ENCODE data around the gene AGMO.

The AGMO gene

DNA sequence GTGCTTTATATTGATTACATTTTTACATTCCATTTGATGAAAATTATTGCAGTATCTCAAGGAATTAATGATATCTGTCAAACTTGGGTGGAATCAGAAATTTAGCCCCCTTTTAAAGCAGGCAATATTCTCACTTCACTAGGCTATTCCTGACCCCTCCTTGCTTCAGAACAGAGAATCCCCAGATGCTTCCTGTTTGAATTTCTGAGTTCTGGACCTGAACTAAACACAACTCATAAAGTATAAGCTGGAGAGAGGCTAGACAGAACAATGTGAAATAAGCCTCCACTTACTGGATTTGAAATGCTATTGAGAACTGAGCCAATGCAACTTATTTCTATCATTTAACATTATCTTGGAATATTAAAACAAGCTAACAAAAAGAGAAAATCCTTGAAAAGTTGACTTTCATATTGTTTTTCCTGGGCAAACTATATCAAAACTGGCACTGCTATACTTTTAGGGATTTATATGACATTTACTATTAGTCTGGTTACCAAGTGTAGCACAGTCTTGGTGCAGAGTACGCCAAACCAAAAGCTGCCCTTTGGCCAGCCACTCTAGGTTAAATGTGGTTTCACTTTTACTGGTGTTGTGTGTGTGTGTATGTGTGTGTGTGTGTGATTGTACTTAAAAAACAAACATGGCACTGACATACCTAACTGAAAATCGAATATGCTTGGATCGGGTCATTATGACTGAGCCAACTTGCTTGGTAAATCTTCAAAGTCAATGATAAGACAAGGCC, 19.0 kb upstream of the AGMO start:
- H3K27me3 Mint-ChIP-seq = no peaks in the 10 kb centered on the region
- no peak overlapping the region for H3K4me3 Mint-ChIP-seq
- no peak overlapping the region for H3K27ac Mint-ChIP-seq
- H3K36me3 Mint-ChIP-seq = no peaks in the 10 kb centered on the region
- H3K9me3 Mint-ChIP-seq (ENCODE audit: low read depth) = peaks cover 7% of the 10 kb centered on the region
- no peaks in the 10 kb centered on the region for H3K4me1 Mint-ChIP-seq (ENCODE audit: low read depth)

DNA sequence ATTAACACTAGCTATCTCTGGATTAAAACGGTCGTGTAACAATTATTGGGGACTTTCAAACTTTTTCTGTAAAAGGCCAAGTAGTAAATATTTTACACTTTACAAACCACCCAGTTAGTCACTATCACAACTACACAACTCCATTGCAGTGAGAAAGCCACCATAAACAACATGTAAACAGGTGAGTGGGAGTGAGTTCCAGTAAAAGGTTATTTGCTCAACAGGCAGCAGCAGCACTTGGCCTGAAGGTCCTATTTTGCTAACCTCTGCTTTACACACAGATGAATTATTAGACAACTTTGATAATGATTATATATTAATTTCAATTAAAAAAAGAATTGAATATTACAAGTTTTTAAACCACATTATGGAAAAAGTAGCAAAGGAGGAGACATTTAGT, 15.8 kb upstream of the AGMO start:
- Mint-ChIP-seq H3K27me3 (no peaks in the 10 kb centered on the region), H3K4me1 (ENCODE audit: low read depth) (no peaks in the 10 kb centered on the region), H3K27ac (no peak overlapping the region), H3K9me3 (ENCODE audit: low read depth) (peaks cover 4% of the 10 kb centered on the region), H3K4me3 (no peak overlapping the region), H3K36me3 (no peaks in the 10 kb centered on the region)

DNA sequence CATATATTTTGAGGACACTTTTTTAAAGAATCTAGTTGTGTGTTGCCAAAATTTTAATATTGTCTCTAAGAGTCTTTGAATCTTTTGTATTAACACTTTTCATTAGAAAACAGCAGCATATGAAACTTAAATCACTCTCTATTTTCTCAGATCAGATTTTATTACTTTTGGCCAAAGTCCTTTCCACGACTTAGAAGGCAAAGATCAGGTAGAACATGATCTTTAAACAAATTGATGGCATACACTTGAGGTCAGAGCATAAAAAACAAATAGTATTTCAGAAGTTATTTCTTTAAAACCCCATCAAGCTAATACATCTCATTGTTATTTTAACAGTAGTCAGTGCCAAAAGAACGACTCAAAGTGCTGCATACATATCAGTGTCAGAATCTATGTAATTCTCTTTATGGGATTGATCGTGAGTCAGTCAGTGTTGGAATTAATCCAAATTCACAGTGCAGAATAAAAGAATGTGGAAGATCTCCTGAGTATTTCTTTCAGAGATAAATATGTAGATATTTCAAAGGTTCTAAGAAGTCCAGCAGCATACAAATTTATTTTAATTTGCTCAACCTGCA, 9.6 kb upstream of the AGMO start:
- Mint-ChIP-seq H3K9me3 (ENCODE audit: low read depth) (no peaks in the 10 kb centered on the region), H3K27ac (no peak overlapping the region), H3K36me3 (no peaks in the 10 kb centered on the region), H3K4me3 (no peak overlapping the region), H3K4me1 (ENCODE audit: low read depth) (no peaks in the 10 kb centered on the region), H3K27me3 (no peaks in the 10 kb centered on the region)

DNA sequence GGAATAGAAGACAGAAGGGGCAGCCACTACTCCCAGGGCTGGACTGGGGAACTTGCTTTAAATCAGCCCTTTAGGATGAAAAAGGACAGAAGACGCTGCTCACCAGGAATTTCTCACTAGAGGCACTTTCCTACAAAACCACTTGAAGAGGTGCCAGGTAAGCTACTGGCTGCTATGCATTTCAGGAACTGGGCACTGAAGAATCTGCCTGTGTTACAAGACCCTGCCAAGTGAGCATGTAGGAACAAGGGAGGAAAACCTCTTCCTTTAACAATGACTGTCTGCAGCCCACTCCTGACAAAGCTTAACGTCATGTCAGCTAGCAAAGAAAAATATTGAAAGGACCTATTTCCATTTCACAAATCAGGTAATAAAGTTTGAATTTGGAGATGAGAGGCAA, 5.8 kb upstream of the AGMO start:
- Mint-ChIP-seq H3K4me1 (ENCODE audit: low read depth) (no peaks in the 10 kb centered on the region), H3K27ac (no peak overlapping the region), H3K4me3 (no peak overlapping the region), H3K27me3 (no peaks in the 10 kb centered on the region), H3K36me3 (no peaks in the 10 kb centered on the region), H3K9me3 (ENCODE audit: low read depth) (no peaks in the 10 kb centered on the region)

DNA sequence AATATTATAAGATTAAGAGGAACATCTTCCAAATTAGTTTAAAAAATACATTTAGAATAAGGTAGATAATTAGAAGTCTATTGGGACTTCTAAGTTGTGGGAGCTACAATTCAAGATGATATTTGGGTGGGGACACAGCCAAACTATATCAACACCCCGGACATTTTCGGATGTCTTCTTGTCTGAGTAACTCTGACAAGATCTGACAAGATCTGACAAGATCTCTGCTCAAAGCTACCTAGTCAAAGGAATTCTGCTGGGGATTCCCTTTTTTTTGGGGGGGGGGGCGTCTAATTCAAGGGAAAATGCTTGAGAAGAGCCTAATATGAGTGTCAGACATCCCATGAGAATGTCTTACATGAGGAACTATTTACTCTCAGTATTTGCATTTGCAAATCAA, 5.2 kb upstream of the AGMO start:
- Mint-ChIP-seq H3K27me3 (no peaks in the 10 kb centered on the region), H3K4me1 (ENCODE audit: low read depth) (no peaks in the 10 kb centered on the region), H3K9me3 (ENCODE audit: low read depth) (no peaks in the 10 kb centered on the region), H3K27ac (no peak overlapping the region), H3K4me3 (no peak overlapping the region), H3K36me3 (no peaks in the 10 kb centered on the region)

DNA sequence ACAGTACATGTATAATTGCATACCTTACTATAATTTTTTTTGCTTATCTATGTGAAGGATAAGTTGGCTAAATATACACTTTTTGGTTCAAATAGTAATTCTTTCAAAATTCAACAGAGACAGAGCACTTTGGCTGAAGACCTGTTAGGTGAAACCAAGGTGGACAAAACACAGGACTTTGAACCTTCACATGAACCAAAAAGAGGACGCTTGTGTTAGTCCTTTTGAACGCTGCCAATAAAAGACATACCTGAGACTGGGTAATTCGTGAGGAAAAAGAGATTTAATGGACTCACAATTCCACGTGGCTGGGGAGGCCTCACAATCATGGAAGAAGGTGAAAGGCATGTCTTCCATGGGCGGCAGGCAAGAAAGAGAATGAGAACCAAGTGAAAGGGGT, 4.7 kb upstream of the AGMO start:
- Mint-ChIP-seq H3K9me3 (ENCODE audit: low read depth) (no peaks in the 10 kb centered on the region), H3K36me3 (no peaks in the 10 kb centered on the region), H3K4me1 (ENCODE audit: low read depth) (no peaks in the 10 kb centered on the region), H3K27ac (no peak overlapping the region), H3K27me3 (no peaks in the 10 kb centered on the region), H3K4me3 (no peak overlapping the region)

DNA sequence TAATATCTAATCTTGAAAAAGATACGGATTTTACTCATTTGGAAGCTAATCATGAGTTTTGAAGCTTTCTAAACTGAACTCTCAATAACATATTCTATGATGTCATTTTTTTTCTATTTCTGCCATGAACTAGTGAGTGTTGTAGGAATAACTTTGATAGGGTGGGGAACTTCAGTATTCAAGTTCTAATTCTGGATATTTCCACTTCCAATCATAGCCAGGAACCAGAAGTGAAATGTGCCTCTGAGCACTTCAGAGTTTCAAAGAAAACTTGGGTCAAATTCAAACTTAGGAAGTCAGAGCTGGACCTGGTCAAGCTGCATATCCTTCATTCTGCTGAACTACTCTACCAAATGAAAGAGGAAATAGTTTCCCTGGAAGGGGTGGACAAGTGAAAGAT, 847 bp downstream of the AGMO start:
- no peak overlapping the region for H3K27ac Mint-ChIP-seq
- H3K9me3 Mint-ChIP-seq (ENCODE audit: low read depth) = no peaks in the 10 kb centered on the region
- no peak overlapping the region for H3K4me3 Mint-ChIP-seq
- no peaks in the 10 kb centered on the region for H3K36me3 Mint-ChIP-seq
- H3K4me1 Mint-ChIP-seq (ENCODE audit: low read depth) = no peaks in the 10 kb centered on the region
- H3K27me3 Mint-ChIP-seq = no peaks in the 10 kb centered on the region

DNA sequence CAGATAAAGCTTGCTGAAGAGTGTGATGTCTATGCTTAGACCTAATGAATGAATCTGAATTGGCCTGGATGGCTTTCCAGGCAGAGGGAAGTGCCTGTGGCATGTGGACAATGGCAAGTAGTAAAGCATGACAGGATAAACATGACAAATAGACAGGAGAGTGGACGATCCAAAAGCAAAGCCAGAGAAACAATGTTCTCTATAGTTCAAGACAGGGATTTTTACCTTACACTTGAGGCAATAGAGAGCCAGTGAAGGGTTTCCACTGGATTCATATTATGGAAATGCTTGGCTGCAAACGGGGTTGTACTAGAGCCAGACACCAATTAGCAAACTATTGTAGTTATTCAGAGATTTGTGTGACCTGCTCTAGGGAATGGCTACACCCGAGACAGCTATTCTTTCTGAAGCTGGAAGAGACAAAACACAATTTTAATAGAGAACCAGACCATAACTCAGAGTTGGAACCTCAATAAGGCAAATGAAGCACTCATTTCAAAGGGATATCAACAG, 2.3 kb downstream of the AGMO start:
- Mint-ChIP-seq H3K27ac (no peak overlapping the region), H3K36me3 (no peaks in the 10 kb centered on the region), H3K9me3 (ENCODE audit: low read depth) (no peaks in the 10 kb centered on the region), H3K4me3 (no peak overlapping the region), H3K4me1 (ENCODE audit: low read depth) (no peaks in the 10 kb centered on the region), H3K27me3 (no peaks in the 10 kb centered on the region)

DNA sequence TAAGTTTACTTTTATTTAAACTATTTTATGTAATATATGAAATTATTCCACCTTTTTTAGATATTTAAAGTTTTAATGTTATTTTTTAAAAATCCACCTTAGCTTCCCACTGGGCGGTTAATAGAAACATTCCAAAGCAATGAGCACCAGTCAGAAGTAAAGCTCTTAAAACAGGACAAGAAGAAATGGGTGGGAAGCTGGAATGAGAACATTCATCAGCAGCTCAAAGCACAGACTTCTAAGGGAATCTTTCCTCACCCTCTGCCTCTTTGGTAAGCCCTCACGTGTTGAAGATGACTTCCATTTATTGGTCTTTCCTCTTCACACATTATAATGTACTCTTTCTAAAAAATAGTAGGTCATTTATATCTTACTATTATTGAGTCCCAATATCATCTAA, 3.1 kb downstream of the AGMO start:
- H3K27me3 Mint-ChIP-seq = no peaks in the 10 kb centered on the region
- no peak overlapping the region for H3K27ac Mint-ChIP-seq
- H3K4me1 Mint-ChIP-seq (ENCODE audit: low read depth) = no peaks in the 10 kb centered on the region
- H3K36me3 Mint-ChIP-seq = no peaks in the 10 kb centered on the region
- no peak overlapping the region for H3K4me3 Mint-ChIP-seq
- H3K9me3 Mint-ChIP-seq (ENCODE audit: low read depth) = no peaks in the 10 kb centered on the region

DNA sequence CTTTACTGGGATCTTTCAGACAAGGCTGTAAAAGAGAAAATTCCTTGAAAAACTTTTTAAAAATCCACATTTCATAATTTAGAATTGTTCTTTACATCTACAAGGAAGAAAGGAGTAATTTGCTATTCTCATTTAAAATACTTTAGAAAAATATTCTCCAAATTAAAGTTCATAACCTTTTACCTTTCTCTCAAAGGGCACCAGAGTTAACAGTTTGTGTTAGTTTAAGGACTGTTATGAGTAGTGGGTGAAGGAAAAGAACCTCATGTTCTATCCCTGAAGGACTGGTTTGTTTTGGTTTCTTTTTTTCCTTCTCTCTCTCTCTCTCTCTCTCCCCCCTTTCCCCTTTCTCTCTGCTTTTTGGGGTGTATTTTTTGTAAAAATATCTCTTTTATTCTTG, 4.1 kb downstream of the AGMO start:
- Mint-ChIP-seq H3K4me1 (ENCODE audit: low read depth) (no peaks in the 10 kb centered on the region), H3K9me3 (ENCODE audit: low read depth) (no peaks in the 10 kb centered on the region), H3K36me3 (no peaks in the 10 kb centered on the region), H3K27ac (no peak overlapping the region), H3K4me3 (no peak overlapping the region), H3K27me3 (no peaks in the 10 kb centered on the region)

DNA sequence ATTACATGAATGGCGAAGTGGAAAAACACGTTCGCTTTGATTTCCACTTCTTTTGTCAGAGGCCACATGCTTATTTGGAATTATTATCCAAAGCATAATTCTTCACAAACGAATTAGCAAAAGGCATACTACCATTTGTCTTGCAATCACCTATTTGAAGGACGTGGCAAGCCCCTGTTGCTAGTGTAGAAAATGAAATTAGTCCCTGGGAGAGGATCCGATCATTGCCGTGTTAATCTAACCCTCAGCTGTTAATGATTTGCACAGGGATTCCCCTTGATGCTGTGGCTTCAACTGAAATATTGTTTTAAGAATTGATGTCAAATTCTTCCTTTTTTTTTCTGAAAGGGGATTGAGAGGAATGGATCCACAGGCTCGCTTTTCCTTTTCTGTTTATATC, 4.6 kb downstream of the AGMO start:
- no peak overlapping the region for H3K27ac Mint-ChIP-seq
- no peaks in the 10 kb centered on the region for H3K4me1 Mint-ChIP-seq (ENCODE audit: low read depth)
- no peaks in the 10 kb centered on the region for H3K9me3 Mint-ChIP-seq (ENCODE audit: low read depth)
- H3K27me3 Mint-ChIP-seq = no peaks in the 10 kb centered on the region
- no peak overlapping the region for H3K4me3 Mint-ChIP-seq
- no peaks in the 10 kb centered on the region for H3K36me3 Mint-ChIP-seq

DNA sequence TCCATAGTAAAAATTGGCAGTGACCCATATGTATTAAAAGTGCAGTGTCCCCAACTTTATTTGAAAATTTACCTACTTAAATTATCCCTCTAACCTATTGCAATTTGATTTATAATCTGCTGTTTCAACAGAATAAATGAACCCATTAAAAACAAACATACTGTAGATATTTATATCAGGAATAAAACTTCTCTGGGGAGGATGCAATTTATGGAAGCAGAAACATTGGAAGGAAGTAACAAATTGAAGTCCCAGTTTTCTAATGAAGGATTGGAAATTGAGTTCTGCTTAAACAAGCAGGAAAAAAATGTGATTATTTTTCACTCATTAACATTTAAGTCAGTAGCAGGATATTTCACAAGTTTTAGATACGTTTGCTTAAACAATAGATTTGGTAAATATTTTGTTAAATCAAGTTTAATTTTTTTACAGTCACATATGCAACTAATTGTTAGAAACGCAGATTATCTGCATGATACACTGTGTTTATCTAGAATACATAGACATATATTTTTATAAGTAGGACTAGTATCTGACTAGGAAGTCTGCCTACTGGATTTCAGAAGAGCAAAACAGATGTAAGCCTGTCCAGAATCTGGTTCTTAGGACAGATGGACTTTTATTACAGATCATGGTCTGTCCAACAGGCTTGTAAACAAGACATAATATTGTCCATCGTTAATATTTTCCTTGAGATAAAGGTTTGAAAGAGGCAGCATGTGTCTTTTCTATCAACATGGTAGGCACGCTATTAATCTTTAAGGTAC, 5.3 kb downstream of the AGMO start:
- H3K9me3 Mint-ChIP-seq (ENCODE audit: low read depth) = no peaks in the 10 kb centered on the region
- H3K4me3 Mint-ChIP-seq = no peak overlapping the region
- no peaks in the 10 kb centered on the region for H3K4me1 Mint-ChIP-seq (ENCODE audit: low read depth)
- H3K27me3 Mint-ChIP-seq = no peaks in the 10 kb centered on the region
- H3K27ac Mint-ChIP-seq = no peak overlapping the region
- H3K36me3 Mint-ChIP-seq = no peaks in the 10 kb centered on the region

DNA sequence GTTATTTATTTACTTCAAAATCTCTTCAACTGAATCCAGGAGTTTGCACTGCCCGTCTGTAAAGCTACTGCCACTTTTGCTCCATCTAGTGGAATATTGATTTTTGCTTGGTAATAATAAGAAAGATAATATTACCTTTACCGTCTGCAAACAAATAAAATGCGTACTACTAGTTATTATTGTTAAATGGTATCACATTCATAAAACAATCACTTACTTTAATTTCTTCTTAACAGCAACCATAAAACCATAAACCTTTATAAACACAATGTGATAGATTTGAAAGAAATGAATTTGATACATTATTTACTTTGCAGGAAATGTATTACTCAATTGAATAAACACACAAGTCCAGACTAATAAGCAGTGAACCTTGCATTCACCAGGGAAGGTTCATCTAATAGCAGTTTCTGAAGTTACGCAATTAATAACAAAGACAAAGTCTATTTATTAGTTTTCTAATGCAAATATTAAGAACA, 6.4 kb downstream of the AGMO start:
- Mint-ChIP-seq H3K4me1 (ENCODE audit: low read depth) (no peaks in the 10 kb centered on the region), H3K27me3 (no peaks in the 10 kb centered on the region), H3K27ac (no peak overlapping the region), H3K36me3 (no peaks in the 10 kb centered on the region), H3K4me3 (no peak overlapping the region), H3K9me3 (ENCODE audit: low read depth) (no peaks in the 10 kb centered on the region)

DNA sequence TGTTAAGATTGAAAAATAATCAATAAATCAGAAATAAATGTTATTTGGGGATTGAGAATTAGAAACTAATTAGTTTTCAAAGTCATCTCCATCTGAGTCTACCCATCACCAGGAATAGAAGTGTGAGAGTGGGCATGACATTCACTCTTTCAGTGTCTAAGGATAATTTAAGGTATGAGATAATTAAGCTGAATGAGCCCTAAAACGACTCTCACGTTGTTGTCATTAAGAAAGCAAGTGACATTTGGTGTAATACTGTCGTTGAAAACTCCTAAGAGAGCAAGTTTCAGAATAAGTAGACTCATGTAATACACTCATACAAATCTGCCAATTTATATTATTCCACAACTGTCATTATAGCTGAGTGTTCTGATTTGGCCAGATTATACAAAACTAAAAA, 7.1 kb downstream of the AGMO start:
- H3K27ac Mint-ChIP-seq = no peak overlapping the region
- H3K4me3 Mint-ChIP-seq = no peak overlapping the region
- no peaks in the 10 kb centered on the region for H3K4me1 Mint-ChIP-seq (ENCODE audit: low read depth)
- H3K27me3 Mint-ChIP-seq = no peaks in the 10 kb centered on the region
- no peaks in the 10 kb centered on the region for H3K9me3 Mint-ChIP-seq (ENCODE audit: low read depth)
- no peaks in the 10 kb centered on the region for H3K36me3 Mint-ChIP-seq

DNA sequence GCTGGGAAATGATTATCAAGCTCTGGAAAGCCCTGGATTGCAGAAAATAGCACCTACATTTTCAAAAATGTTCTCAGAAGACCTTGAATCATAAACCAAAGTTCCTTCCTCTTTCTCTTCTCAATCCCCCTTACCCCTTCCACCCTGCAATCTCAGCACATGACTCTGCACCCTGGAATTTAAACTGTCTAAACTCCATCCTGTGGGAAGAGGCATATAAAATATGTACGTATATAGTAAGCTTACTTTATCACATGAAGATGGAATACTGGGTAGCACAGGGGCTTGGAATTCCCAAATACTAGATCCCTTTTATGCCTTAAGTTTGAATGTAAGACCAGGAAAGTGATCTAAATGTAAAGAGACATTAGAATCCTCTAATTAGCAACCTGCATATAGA, 7.7 kb downstream of the AGMO start:
- H3K4me3 Mint-ChIP-seq = no peak overlapping the region
- no peak overlapping the region for H3K27ac Mint-ChIP-seq
- H3K9me3 Mint-ChIP-seq (ENCODE audit: low read depth) = no peaks in the 10 kb centered on the region
- no peaks in the 10 kb centered on the region for H3K27me3 Mint-ChIP-seq
- H3K4me1 Mint-ChIP-seq (ENCODE audit: low read depth) = no peaks in the 10 kb centered on the region
- no peaks in the 10 kb centered on the region for H3K36me3 Mint-ChIP-seq
